ENCODE measurements around the gene FAM20C.

FAM20C gene

GRCh38 chr7:277228-277627, 84.9 kb downstream of the FAM20C start:
- Mint-ChIP-seq H3K36me3 (ENCODE audit: low read depth) (no peaks in the 10 kb centered on the region), H3K4me3 (no peak overlapping the region), H3K9me3 (peaks cover 6% of the 10 kb centered on the region), H3K27ac (no peak overlapping the region), H3K27me3 (ENCODE audit: low read depth) (no peaks in the 10 kb centered on the region), H3K4me1 (ENCODE audit: low read depth) (no peaks in the 10 kb centered on the region)
- no peak for DNase-seq (ENCODE audit: low spot score)

- Mint-ChIP-seq H3K27ac (no peak overlapping the region), H3K9me3 (peaks cover 6% of the 10 kb centered on the region), H3K4me1 (ENCODE audit: low read depth) (no peaks in the 10 kb centered on the region), H3K27me3 (ENCODE audit: low read depth) (no peaks in the 10 kb centered on the region), H3K36me3 (ENCODE audit: low read depth) (no peaks in the 10 kb centered on the region), H3K4me3 (no peak overlapping the region)
- no peak for DNase-seq (ENCODE audit: low spot score)
Measured at GRCh38 chr7:278081-278480, 85.7 kb downstream of the FAM20C start.

DNA sequence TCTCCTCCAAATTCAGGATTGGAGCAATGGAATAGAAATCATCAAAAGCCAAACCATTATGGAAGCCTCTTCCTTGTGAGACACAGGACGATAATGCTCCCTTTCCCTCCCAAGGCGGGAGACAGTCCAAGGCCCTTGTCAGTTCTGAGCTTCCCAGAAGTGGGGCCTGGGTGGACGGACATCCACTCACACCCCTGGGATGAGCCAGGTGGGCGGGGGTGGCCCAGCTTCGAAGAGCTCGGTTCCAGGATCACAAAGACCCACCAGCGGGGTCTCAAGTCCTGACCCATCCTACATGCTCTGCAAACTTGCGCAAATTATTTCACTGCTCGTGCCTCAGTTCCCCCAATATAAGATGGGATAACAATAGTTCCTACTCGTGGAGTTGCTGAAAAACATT, 87.5 kb downstream of the FAM20C start:
- no peaks in the 10 kb centered on the region for H3K4me1 Mint-ChIP-seq (ENCODE audit: low read depth)

DNA sequence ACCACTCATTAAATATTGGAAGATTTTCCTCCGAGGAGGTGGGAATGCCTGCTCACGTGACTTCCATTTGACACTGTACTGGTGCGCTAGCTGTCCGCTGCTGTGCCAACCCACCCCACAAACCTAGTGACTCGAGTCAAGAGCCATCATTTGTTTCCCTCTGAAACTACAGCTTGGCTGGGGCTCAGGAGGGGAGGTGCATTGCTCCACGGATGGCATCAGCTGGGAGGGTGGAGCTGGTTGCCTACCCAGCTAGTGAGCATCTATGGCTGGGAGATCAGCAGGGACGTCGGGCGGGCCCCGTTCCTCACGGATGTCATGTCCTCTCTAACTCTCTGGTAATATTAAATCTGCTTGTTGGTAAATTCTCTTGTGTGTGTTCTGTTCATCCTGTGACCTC, 88.1 kb downstream of the FAM20C start:
- no peaks in the 10 kb centered on the region for H3K4me1 Mint-ChIP-seq (ENCODE audit: low read depth)
- H3K9me3 Mint-ChIP-seq = no peaks in the 10 kb centered on the region
- H3K36me3 Mint-ChIP-seq (ENCODE audit: low read depth) = no peaks in the 10 kb centered on the region
- no peak overlapping the region for H3K4me3 Mint-ChIP-seq
- H3K27me3 Mint-ChIP-seq (ENCODE audit: low read depth) = no peaks in the 10 kb centered on the region
- H3K27ac Mint-ChIP-seq = no peak overlapping the region
- DNase-seq (ENCODE audit: low spot score) = no peak

More for the DNA sequence above, 87.5 kb downstream of the FAM20C start:
- no peaks in the 10 kb centered on the region for H3K27me3 Mint-ChIP-seq (ENCODE audit: low read depth)
- DNase-seq (ENCODE audit: low spot score) = no peak
- H3K4me3 Mint-ChIP-seq = no peak overlapping the region
- H3K27ac Mint-ChIP-seq = no peak overlapping the region
- H3K36me3 Mint-ChIP-seq (ENCODE audit: low read depth) = no peaks in the 10 kb centered on the region
- H3K9me3 Mint-ChIP-seq = no peaks in the 10 kb centered on the region

DNA sequence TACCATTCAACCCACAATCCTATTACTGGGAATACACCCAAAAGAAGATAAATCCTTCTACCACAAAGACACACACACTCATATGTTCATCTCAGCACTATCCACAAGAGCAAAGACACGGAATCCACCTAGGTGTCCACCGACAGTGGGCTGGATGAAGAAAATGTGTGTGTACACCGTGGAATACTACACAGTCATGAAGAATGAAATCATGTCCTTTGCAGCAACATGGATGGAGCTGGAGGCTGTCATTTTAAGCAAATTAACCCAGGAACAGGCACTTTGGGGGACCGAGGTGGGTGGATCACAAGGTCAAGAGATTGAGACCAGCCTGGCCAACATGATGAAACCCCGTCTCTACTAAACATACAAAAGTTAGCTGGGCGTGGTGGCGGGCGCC, 89.3 kb downstream of the FAM20C start:
- Mint-ChIP-seq H3K4me3 (no peak overlapping the region), H3K4me1 (ENCODE audit: low read depth) (no peaks in the 10 kb centered on the region), H3K36me3 (ENCODE audit: low read depth) (no peaks in the 10 kb centered on the region), H3K9me3 (no peaks in the 10 kb centered on the region), H3K27ac (no peak overlapping the region), H3K27me3 (ENCODE audit: low read depth) (no peaks in the 10 kb centered on the region)
- no peak for DNase-seq (ENCODE audit: low spot score)

- Mint-ChIP-seq H3K4me1 (ENCODE audit: low read depth) (no peaks in the 10 kb centered on the region), H3K36me3 (ENCODE audit: low read depth) (no peaks in the 10 kb centered on the region), H3K4me3 (no peak overlapping the region), H3K9me3 (no peaks in the 10 kb centered on the region), H3K27ac (no peak overlapping the region), H3K27me3 (ENCODE audit: low read depth) (peaks cover 2% of the 10 kb centered on the region)
- DNase-seq (ENCODE audit: low spot score) = no peak
Measured at GRCh38 chr7:282621-283020, 90.2 kb downstream of the FAM20C start.

GRCh38 chr7:284762-285722, 92.7 kb downstream of the FAM20C start:
- Mint-ChIP-seq H3K36me3 (ENCODE audit: low read depth) (no peaks in the 10 kb centered on the region), H3K27ac (no peak overlapping the region), H3K4me3 (no peak overlapping the region), H3K27me3 (ENCODE audit: low read depth) (peaks cover 11% of the 10 kb centered on the region), H3K4me1 (ENCODE audit: low read depth) (no peaks in the 10 kb centered on the region), H3K9me3 (no peaks in the 10 kb centered on the region)
- no peak for DNase-seq (ENCODE audit: low spot score)

DNA sequence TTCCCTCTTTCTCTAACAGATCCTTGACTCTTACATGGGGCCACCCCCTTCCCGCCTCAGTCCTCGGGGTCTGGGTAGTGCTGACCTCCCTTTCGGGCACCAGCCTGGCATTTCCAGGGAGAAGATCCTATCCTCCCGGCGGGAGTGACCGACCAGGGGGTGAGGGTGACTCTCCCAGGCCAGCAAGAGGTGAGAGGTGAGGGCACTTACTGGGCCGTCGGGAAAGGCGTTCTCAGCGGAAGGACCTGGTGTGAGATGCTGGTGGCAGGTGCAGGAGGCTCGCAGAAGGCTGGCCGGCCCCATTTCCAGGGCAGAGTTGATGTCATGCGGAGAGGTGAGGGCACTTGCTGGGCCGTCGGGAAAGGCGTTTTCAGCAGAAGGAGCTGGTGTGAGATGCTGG, 93.4 kb downstream of the FAM20C start:
- DNase-seq (ENCODE audit: low spot score) = no peak
- Mint-ChIP-seq H3K36me3 (ENCODE audit: low read depth) (no peaks in the 10 kb centered on the region), H3K4me3 (no peak overlapping the region), H3K4me1 (ENCODE audit: low read depth) (no peaks in the 10 kb centered on the region), H3K27ac (no peak overlapping the region), H3K9me3 (no peaks in the 10 kb centered on the region), H3K27me3 (ENCODE audit: low read depth) (peaks cover 11% of the 10 kb centered on the region)

DNA sequence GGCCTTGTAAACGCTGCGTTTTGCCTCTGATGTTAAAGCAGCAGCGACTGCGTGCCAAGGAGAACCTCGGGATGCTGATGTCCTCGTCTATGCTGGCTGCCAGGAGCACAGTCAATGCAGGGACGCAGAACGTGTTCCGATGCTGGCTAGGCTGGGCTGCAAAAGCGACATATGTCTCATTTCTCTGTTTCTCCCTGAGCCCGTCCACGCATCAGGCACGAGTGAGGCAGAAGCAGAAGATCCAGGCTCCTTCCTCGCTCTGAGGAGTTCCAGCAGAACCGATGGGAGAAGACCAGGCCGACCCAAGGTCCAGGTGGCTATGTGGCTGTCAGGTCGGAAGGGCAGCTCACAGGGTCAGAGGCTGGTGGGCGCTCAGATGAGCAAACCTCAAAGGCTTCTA, 93.9 kb downstream of the FAM20C start:
- Mint-ChIP-seq H3K9me3 (no peaks in the 10 kb centered on the region), H3K36me3 (ENCODE audit: low read depth) (no peaks in the 10 kb centered on the region), H3K4me1 (ENCODE audit: low read depth) (no peaks in the 10 kb centered on the region), H3K4me3 (no peak overlapping the region), H3K27ac (no peak overlapping the region), H3K27me3 (ENCODE audit: low read depth) (peaks cover 11% of the 10 kb centered on the region)
- no peak for DNase-seq (ENCODE audit: low spot score)

DNA sequence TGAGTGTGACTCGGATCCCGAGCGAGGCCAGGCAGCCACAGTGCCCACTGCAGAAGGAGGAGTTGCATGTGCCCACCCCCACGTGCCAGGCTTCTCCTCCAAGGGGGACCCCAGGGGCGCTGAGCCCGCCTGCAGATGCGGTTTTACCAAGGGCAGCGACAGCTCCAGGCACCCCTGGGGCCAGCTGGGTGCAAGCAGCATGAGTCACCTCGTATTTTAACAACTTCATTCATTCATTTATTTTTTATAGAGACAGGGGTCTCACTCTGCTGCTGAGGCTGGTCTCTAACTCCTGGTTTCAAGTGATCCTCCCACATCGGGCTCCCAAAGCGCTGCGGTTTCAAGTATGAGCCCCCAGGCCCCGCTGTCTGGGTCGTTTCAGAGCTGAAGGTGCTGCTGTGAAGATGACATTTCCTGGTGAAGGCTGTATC, 96.3 kb downstream of the FAM20C start:
- H3K27me3 Mint-ChIP-seq (ENCODE audit: low read depth) = peaks cover 26% of the 10 kb centered on the region
- no peaks in the 10 kb centered on the region for H3K36me3 Mint-ChIP-seq (ENCODE audit: low read depth)
- H3K9me3 Mint-ChIP-seq = no peaks in the 10 kb centered on the region
- no peak overlapping the region for H3K4me3 Mint-ChIP-seq
- H3K4me1 Mint-ChIP-seq (ENCODE audit: low read depth) = no peaks in the 10 kb centered on the region
- H3K27ac Mint-ChIP-seq = no peak overlapping the region
- no peak for DNase-seq (ENCODE audit: low spot score)

DNA sequence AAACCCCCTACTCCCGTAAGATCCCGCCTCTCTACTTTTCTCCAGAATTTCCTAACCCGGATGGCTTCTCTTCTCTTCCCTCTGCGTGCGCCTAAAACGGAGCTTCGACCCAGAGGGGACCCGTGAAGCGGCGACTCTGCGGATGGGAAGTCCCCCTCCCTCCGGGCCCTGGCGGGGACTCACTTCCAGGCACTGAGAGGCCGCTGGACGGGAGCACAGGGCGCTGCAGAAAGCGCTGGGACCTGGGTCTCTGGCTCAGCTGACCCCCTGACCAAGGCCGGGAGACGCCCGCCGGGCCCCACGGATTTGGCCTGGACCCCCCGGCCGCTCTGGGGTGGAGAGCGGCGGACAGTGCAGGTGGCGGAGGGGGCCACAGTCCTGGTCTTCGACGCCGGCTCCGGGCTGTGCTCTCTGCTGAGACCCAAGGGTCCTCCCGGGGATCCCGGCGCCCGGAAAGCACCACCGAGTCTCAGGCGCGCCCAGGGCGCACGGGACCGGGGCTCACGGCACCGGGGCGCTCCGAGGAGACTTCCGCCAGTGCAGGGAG, 96.9 kb downstream of the FAM20C start:
- DNase-seq (ENCODE audit: low spot score) = no peak
- no peaks in the 10 kb centered on the region for H3K9me3 Mint-ChIP-seq
- peaks cover 26% of the 10 kb centered on the region for H3K27me3 Mint-ChIP-seq (ENCODE audit: low read depth)
- H3K4me1 Mint-ChIP-seq (ENCODE audit: low read depth) = no peaks in the 10 kb centered on the region
- H3K27ac Mint-ChIP-seq = no peak overlapping the region
- no peak overlapping the region for H3K4me3 Mint-ChIP-seq
- H3K36me3 Mint-ChIP-seq (ENCODE audit: low read depth) = no peaks in the 10 kb centered on the region

DNA sequence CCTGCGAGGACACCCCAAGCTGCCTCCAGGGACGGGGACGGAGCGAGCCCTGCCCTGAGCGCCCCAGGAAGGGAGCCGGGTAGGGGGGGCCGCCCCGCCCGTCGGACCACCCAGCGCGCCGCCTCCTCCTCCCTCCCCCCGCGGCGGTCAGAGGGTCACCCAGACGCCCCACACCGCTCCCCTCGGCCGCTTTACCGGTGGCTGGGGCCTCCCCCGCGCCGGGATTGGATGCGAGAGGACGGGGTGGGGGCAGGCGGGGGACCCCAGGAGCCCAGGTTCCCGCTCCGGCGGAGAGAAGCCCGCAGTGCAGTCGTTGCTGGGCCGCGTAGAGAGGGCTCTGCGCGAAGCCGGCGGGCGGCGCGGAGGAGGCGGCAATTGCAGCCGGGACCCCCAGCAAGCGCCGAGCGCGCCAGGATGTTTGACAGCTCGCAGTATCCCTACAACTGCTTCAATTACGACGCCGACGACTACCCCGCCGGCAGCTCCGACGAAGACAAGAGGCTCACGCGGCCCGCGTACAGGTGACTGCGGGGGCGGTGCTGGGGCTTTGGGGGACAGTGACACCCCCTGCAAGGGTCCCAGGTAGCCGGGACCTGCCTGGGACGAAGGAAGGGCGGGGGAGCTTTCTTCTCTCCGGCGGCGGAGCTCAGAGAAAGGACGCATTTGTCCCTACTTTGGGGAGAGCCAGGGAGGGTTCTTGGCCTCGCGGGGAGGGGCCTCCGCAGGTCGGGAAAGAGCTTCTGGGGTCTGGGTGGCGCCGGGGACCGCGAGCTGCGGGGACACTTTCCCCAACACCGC, 97.6 kb downstream of the FAM20C start, which contains the start of gene FOXL3:
Gene FOXL3, plus strand, starts transcription at position 415 of the 798 bp plus-strand sequence. Its CDS starts 0 bp downstream, at position 415.
- H3K27me3 Mint-ChIP-seq (ENCODE audit: low read depth) = peaks cover 26% of the 10 kb centered on the region
- H3K36me3 Mint-ChIP-seq (ENCODE audit: low read depth) = no peaks in the 10 kb centered on the region
- no peak within 1 kb of the TSS for H3K27ac Mint-ChIP-seq
- H3K9me3 Mint-ChIP-seq = no peaks in the 10 kb centered on the region
- DNase-seq (ENCODE audit: low spot score) = no peak
- H3K4me3 Mint-ChIP-seq = no peak within 1 kb of the TSS
- H3K4me1 Mint-ChIP-seq (ENCODE audit: low read depth) = no peaks in the 10 kb centered on the region

DNA sequence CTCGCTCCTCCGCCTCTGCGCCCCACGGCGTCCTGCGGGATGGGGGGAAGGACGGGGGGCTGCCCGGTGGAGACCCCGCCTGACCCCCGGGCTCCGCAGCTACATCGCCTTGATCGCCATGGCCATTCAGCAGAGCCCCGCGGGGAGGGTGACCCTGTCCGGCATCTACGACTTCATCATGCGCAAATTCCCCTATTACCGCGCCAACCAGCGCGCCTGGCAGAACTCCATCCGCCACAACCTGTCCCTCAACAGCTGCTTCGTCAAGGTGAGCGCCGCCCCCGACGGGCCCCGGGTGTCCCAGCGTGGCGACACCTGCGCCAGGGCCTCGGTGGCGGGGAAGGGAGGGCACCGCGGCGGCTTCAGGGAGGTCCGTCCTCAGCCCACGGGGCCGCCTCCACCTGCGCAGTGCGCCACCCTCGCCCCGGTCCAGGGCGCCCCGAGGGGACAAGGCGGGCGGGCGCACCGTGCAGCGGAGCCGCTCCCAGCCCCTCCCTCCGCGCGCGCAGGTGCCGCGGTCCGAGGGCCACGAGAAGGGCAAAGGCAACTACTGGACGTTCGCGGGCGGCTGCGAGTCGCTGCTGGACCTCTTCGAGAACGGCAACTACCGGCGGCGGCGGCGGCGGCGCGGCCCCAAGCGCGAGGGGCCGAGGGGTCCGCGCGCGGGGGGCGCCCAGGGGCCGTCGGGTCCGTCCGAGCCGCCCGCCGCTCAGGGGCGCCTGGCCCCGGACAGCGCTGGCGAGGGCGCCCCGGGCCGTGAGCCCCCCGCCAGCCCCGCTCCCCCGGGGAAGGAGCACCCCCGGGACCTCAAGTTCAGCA, 98.4 kb downstream of the FAM20C start:
- H3K27me3 Mint-ChIP-seq (ENCODE audit: low read depth) = peaks cover 26% of the 10 kb centered on the region
- H3K4me3 Mint-ChIP-seq = no peak overlapping the region
- no peaks in the 10 kb centered on the region for H3K36me3 Mint-ChIP-seq (ENCODE audit: low read depth)
- H3K9me3 Mint-ChIP-seq = no peaks in the 10 kb centered on the region
- H3K4me1 Mint-ChIP-seq (ENCODE audit: low read depth) = no peaks in the 10 kb centered on the region
- no peak overlapping the region for H3K27ac Mint-ChIP-seq
- DNase-seq (ENCODE audit: low spot score) = no peak
